ENCODE results near the gene NDUFS8. TPM values are rescaled to one million over a fixed set of nuclear protein-coding genes. Genes with fewer than 3 reads are reported as not detected.

NDUFS8 gene
- total and polyA plus RNA-seq, 2 of the 13 experiments (the other 11 are each of a cell fraction or from before 2014, with no cell fraction given) = 96.7 to 158 TPM

DNA sequence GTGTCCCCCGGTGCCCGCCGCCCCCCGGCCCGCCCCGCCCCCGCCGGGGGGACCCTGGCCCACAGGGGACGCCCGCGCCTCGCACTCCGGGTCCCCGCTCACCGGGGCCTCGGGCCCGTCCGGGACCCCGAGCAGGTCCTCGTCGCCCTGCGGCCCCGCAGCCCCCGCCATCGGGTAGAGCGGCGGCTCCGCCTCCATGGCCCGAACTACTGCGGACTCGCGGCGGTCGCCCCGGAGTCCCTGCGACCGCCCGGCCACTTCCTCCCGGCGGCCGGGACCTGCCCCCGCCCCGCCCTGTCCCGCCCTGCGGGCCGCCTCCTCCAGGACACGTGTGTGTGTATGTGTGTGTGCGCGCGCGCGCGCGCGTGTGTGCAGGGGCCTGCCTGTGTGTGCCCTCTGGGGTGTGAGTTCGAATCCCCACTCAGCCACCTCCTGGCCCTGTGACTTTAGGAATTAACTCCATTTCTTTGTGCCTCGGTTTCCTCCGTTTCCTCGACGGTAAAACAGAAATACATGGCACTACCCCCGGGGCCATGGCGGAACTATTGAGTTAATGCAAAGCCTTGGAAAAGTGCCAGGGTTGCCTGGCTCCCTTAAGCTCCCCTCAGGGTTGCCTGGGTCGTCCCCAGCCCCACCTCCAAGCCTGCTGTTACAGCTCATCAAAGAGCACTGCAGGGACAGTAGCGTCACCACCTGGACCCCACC lies 26.5 kb upstream of the NDUFS8 start, which contains the start of gene UNC93B1 (continued):
- TF ChIP-seq, protein P1, sequence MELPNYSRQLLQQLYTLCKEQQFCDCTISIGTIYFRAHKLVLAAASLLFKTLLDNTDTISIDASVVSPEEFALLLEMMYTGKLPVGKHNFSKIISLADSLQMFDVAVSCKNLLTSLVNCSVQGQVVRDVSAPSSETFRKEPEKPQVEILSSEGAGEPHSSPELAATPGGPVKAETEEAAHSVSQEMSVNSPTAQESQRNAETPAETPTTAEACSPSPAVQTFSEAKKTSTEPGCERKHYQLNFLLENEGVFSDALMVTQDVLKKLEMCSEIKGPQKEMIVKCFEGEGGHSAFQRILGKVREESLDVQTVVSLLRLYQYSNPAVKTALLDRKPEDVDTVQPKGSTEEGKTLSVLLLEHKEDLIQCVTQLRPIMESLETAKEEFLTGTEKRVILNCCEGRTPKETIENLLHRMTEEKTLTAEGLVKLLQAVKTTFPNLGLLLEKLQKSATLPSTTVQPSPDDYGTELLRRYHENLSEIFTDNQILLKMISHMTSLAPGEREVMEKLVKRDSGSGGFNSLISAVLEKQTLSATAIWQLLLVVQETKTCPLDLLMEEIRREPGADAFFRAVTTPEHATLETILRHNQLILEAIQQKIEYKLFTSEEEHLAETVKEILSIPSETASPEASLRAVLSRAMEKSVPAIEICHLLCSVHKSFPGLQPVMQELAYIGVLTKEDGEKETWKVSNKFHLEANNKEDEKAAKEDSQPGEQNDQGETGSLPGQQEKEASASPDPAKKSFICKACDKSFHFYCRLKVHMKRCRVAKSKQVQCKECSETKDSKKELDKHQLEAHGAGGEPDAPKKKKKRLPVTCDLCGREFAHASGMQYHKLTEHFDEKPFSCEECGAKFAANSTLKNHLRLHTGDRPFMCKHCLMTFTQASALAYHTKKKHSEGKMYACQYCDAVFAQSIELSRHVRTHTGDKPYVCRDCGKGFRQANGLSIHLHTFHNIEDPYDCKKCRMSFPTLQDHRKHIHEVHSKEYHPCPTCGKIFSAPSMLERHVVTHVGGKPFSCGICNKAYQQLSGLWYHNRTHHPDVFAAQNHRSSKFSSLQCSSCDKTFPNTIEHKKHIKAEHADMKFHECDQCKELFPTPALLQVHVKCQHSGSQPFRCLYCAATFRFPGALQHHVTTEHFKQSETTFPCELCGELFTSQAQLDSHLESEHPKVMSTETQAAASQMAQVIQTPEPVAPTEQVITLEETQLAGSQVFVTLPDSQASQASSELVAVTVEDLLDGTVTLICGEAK (IDR thresholded peaks at IDR 0.05) = no peak
- TF ChIP-seq, protein P1 (CRISPR knock-in tag; IDR thresholded peaks at IDR 0.05) = no peak
- TF ChIP-seq NCOA5 (CRISPR knock-in tag; IDR thresholded peaks at IDR 0.05) = no peak
- no peak for TF ChIP-seq ETV6 (CRISPR knock-in tag; conservative IDR thresholded peaks at IDR 0.05)
- TF ChIP-seq, protein P2, sequence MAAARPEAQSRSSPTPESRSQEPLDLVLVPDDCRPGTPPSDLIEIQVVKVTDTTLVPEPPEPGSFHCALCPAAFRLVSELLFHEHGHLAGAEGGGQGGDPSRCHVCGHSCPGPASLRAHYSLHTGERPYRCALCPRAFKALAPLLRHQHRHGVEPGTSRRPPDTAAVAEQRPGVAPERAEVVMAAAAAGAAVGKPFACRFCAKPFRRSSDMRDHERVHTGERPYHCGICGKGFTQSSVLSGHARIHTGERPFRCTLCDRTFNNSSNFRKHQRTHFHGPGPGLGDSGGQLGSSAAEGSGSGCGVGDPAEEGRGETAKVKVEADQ (CRISPR knock-in tag; IDR thresholded peaks at IDR 0.05; ENCODE audit: borderline replicate concordance) = peak; percentile 54; the same call in 1 of the 2 replicates
- 0 out of 2 replicates have a peak, but pooled peaks have one; percentile 19 for TF ChIP-seq HIVEP1 (CRISPR knock-in tag; IDR thresholded peaks at IDR 0.05)
- TF ChIP-seq NKX3-1 (CRISPR knock-in tag; IDR thresholded peaks at IDR 0.05) = no peak; the same call in 1 of the 2 replicates
- no peak for TF ChIP-seq DMAP1 (CRISPR knock-in tag; IDR thresholded peaks at IDR 0.05)
- no peak for TF ChIP-seq ZNF550 (CRISPR knock-in tag; IDR thresholded peaks at IDR 0.05; ENCODE audit: borderline replicate concordance)
- TF ChIP-seq SAFB2 (CRISPR knock-in tag; IDR thresholded peaks at IDR 0.05; ENCODE audit: borderline replicate concordance, low read depth) = peak; percentile 51; the same call in 1 of the 2 replicates
- TF ChIP-seq, protein P3, sequence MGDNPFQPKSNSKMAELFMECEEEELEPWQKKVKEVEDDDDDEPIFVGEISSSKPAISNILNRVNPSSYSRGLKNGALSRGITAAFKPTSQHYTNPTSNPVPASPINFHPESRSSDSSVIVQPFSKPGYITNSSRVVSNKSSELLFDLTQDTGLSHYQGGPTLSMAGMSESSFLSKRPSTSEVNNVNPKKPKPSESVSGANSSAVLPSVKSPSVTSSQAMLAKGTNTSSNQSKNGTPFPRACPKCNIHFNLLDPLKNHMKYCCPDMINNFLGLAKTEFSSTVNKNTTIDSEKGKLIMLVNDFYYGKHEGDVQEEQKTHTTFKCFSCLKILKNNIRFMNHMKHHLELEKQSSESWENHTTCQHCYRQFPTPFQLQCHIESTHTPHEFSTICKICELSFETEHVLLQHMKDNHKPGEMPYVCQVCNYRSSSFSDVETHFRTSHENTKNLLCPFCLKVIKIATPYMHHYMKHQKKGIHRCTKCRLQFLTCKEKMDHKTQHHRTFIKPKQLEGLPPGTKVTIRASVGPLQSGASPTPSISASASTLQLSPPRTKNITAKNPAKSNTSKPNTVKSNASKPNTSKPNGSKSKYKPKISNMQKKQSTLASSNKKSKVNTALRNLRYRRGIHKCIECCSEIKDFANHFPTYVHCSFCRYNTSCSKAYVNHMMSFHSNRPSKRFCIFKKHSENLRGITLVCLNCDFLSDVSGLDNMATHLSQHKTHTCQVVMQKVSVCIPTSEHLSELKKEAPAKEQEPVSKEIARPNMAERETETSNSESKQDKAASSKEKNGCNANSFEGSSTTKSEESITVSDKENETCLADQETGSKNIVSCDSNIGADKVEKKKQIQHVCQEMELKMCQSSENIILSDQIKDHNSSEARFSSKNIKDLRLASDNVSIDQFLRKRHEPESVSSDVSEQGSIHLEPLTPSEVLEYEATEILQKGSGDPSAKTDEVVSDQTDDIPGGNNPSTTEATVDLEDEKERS (CRISPR knock-in tag; IDR thresholded peaks at IDR 0.05) = no peak
- TF ChIP-seq, protein P4, sequence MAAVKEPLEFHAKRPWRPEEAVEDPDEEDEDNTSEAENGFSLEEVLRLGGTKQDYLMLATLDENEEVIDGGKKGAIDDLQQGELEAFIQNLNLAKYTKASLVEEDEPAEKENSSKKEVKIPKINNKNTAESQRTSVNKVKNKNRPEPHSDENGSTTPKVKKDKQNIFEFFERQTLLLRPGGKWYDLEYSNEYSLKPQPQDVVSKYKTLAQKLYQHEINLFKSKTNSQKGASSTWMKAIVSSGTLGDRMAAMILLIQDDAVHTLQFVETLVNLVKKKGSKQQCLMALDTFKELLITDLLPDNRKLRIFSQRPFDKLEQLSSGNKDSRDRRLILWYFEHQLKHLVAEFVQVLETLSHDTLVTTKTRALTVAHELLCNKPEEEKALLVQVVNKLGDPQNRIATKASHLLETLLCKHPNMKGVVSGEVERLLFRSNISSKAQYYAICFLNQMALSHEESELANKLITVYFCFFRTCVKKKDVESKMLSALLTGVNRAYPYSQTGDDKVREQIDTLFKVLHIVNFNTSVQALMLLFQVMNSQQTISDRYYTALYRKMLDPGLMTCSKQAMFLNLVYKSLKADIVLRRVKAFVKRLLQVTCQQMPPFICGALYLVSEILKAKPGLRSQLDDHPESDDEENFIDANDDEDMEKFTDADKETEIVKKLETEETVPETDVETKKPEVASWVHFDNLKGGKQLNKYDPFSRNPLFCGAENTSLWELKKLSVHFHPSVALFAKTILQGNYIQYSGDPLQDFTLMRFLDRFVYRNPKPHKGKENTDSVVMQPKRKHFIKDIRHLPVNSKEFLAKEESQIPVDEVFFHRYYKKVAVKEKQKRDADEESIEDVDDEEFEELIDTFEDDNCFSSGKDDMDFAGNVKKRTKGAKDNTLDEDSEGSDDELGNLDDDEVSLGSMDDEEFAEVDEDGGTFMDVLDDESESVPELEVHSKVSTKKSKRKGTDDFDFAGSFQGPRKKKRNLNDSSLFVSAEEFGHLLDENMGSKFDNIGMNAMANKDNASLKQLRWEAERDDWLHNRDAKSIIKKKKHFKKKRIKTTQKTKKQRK (IDR thresholded peaks at IDR 0.05; ENCODE audit: low read length) = no peak
